K562 (cell line): ENCODE results near the gene DUSP5. TPM values are rescaled to one million over a fixed set of nuclear protein-coding genes. Genes with fewer than 3 reads are reported as not detected.

ENCODE experiments used
- ATAC-seq: fragments of 200-7000 bp; cut with Tn5 transposase; 3 replicates; pipeline ENCODE4 v1.9.1; 2020; ENCODE audit warnings: moderate library complexity
- BruUV-seq: library from RNA; stranded (reverse); fragments of 400-500 nt; replicated peaks from 2 replicates; lab custom pipeline; 2021; lab: Mats Ljungman, UMichigan
- CTCF ChIA-PET: fragments of 300-600 bp; formaldehyde crosslinking; extraction: SDS; loops from one replicate; lab custom pipeline; 2021; ENCODE audit warnings: low intra/inter-chr PET ratio; lab: Yijun Ruan, JAX
- POLR2A ChIA-PET: fragments of 300-600, 350-650 bp; sonication (Branson Sonifier 250); formaldehyde crosslinking; extraction: SDS; loops from one replicate; lab custom pipeline; 2021; ENCODE audit warnings: antibody characterized with exemption, inconsistent platforms; lab: Yijun Ruan, JAX
- DNase-seq, 4 experiments: peaks; one replicate each; pipeline versions ENCODE4 v3.0.0 to v3.0.0-alpha.2; 2011 to 2018; ENCODE audit warnings: low spot score in 3 of 4, mixed read lengths in 3 of 4; ENCODE audit errors: extremely low read depth in 1 of 4
- FAIRE-seq: peaks from 2 replicates; lab custom pipeline; 2011; peaks lifted over from hg19 to GRCh38; lab: Jason Lieb, UNC
- H2AFZ ChIP-seq: 2 replicates; pipeline ENCODE4 v1.6.0; 2011; ENCODE audit warnings: low read depth, low read length, control low read depth, inconsistent platforms
- H3K27ac ChIP-seq: fragments of 200-600 bp; 3 replicates; pipeline ENCODE4 v1.8.0; 2011; ENCODE audit warnings: low read depth, mild to moderate bottlenecking, control low read depth, inconsistent platforms, low read length, moderate library complexity, mixed read lengths; ENCODE audit errors: extremely low read depth
- H3K27me3 ChIP-seq, 2 experiments: fragments of 300-600 bp in 1 of 2; 2 replicates in 1 of 2; 3 replicates in 1 of 2; pipeline versions ENCODE4 v1.6.0 to v1.8.0; 2011; ENCODE audit warnings: inconsistent platforms in 2 of 2, low read length in 2 of 2, mild to moderate bottlenecking in 1 of 2, mixed read lengths in 1 of 2, moderate library complexity in 1 of 2; ENCODE audit not compliant: control insufficient read depth in 2 of 2, insufficient read depth in 2 of 2
- H3K36me3 ChIP-seq: fragments of 300-600 bp; 3 replicates; pipeline ENCODE4 v1.8.0; 2011; ENCODE audit warnings: mild to moderate bottlenecking, low read length, inconsistent platforms; ENCODE audit not compliant: control insufficient read depth, insufficient read depth
- H3K4me1 ChIP-seq, 2 experiments: fragments of 200-600 bp in 1 of 2; replicated peaks in 1 of 2; 2 replicates in 1 of 2; 3 replicates in 1 of 2; pipeline versions ENCODE4 v1.5.1 to v1.8.0; 2011; ENCODE audit warnings: inconsistent platforms in 2 of 2, low read length in 2 of 2, mild to moderate bottlenecking in 1 of 2, mixed read lengths in 1 of 2, moderate library complexity in 1 of 2; ENCODE audit not compliant: control insufficient read depth in 2 of 2, insufficient read depth in 2 of 2
- H3K4me2 ChIP-seq: 2 replicates; pipeline ENCODE4 v1.6.1; 2011; ENCODE audit warnings: low read length, control low read depth, inconsistent platforms, mixed read lengths; ENCODE audit not compliant: insufficient read depth
- H3K4me3 ChIP-seq: fragments of 200-600 bp; sonication (generic), shearing (Covaris generic); 2 replicates; pipeline ENCODE4 v1.5.1; 2016; ENCODE audit warnings: control low read depth, inconsistent platforms
- H3K79me2 ChIP-seq: fragments of 200-600 bp; 3 replicates; pipeline ENCODE4 v1.8.0; 2011; ENCODE audit warnings: low read length, inconsistent platforms; ENCODE audit not compliant: control insufficient read depth, insufficient read depth
- H3K9ac ChIP-seq, 2 experiments: 2 replicates each; pipeline versions ENCODE4 v1.6.0 to v1.6.1; 2011; ENCODE audit warnings: low read depth in 2 of 2, low read length in 2 of 2, control low read depth in 1 of 2, inconsistent platforms in 1 of 2, mild to moderate bottlenecking in 1 of 2, mixed read lengths in 1 of 2; ENCODE audit not compliant: insufficient read depth in 1 of 2
- H3K9me1 ChIP-seq: one replicate; pipeline ENCODE4 v1.6.0; 2011; ENCODE audit warnings: inconsistent platforms, mild to moderate bottlenecking, low read length, moderate library complexity; ENCODE audit not compliant: control insufficient read depth, insufficient read depth
- H3K9me3 ChIP-seq: replicated peaks from 2 replicates; pipeline ENCODE4 v1.5.1; 2011; ENCODE audit warnings: low read depth, low read length, inconsistent platforms; ENCODE audit not compliant: control insufficient read depth, insufficient read depth
- H4K20me1 ChIP-seq: replicated peaks from 2 replicates; pipeline ENCODE4 v1.6.1; 2011; ENCODE audit warnings: low read length, inconsistent platforms, mixed read lengths; ENCODE audit not compliant: control insufficient read depth, insufficient read depth
- ARID1B ChIP-seq: fragments of 450-650 bp; IDR thresholded peaks from 2 replicates; pipeline ENCODE4 v1.6.1; 2016; ENCODE audit warnings: antibody characterized with exemption, mild to moderate bottlenecking, inconsistent platforms
- ARID2 ChIP-seq: fragments of 450-650 bp; IDR thresholded peaks from 2 replicates; pipeline ENCODE4 v1.6.1; 2017; ENCODE audit warnings: antibody characterized with exemption, mild to moderate bottlenecking
- CHAMP1 ChIP-seq: fragments of 450-650 bp; IDR thresholded peaks from 2 replicates; pipeline ENCODE4 v1.6.1; 2016; ENCODE audit warnings: mild to moderate bottlenecking
- CSDE1 ChIP-seq, 2 experiments: fragments of 450-650 bp; IDR thresholded peaks; 2 replicates each; pipeline ENCODE4 v1.6.1; 2016; ENCODE audit warnings: mild to moderate bottlenecking in 1 of 2
- DLX4 ChIP-seq: fragments of 250-450 bp; sonication (Bioruptor Pico); IDR thresholded peaks from 2 replicates; pipeline ENCODE4 v1.6.1; 2021; ENCODE audit warnings: mild to moderate bottlenecking
- FOXP4 ChIP-seq: sonication (generic); formaldehyde crosslinking; IDR thresholded peaks from 2 replicates; pipeline ENCODE4 v1.8.0; 2022; ENCODE audit warnings: mild to moderate bottlenecking, missing genetic modification reagents, borderline replicate concordance
- JUNB ChIP-seq: fragments of 450-650 bp; formaldehyde crosslinking; conservative IDR thresholded peaks from 2 replicates; pipeline ENCODE4 v1.4.0; 2020; ENCODE audit warnings: mild to moderate bottlenecking
- KLF16 ChIP-seq: IDR thresholded peaks from 2 replicates; pipeline ENCODE4 v1.6.1; 2016; ENCODE audit warnings: antibody characterized with exemption
- MIER1 ChIP-seq: fragments of 450-650 bp; IDR thresholded peaks from 2 replicates; pipeline ENCODE4 v1.6.1; 2016; ENCODE audit warnings: antibody characterized with exemption, mild to moderate bottlenecking, low read depth
- TCF3 ChIP-seq: sonication (generic); formaldehyde crosslinking; IDR thresholded peaks from 2 replicates; pipeline ENCODE4 v1.4.0; 2020; ENCODE audit warnings: mild to moderate bottlenecking, missing genetic modification reagents
- ZBTB1 ChIP-seq: sonication (generic); formaldehyde crosslinking; IDR thresholded peaks from 2 replicates; pipeline ENCODE4 v1.8.1; 2023; ENCODE audit warnings: missing genetic modification reagents, low read depth, mild to moderate bottlenecking, borderline replicate concordance
- WGBS: fragments of 100-300 bp; shearing (Covaris generic); methylation state at CpG from one replicate; pipeline ENCODE4 v1.1.6; 2016; ENCODE audit warnings: low coverage, mixed read lengths; ENCODE audit not compliant: insufficient coverage; ENCODE audit errors: missing lambda C conversion rate; 5-methylcytosine and 5-hydroxymethylcytosine counted together
- in situ Hi-C: fragments of 300-500 bp; cut with MboI; formaldehyde crosslinking; loops from 4 replicates; pipeline ENCODE4 v1.15.0; 2018; ENCODE audit warnings: inconsistent platforms, mixed read lengths
- intact Hi-C: fragments of 100-400 bp; cut with micrococcal nuclease; formaldehyde crosslinking; loops from 2 replicates; pipeline ENCODE4 v1.14.2; 2022
- polyA plus RNA-seq, 8 experiments: library from polyadenylated mRNA; depleted of rRNA in 4 of 8; stranded (reverse) in 5 of 8; unstranded in 3 of 8; fragments of >200 nt; fragmentation: Nextera tagmentation in 2 of 8; fragmentation: Illumina TruSeq in 1 of 8; extraction: Ambion mirVana in 2 of 8; extraction: Trizol in 1 of 8; gene quantifications; 2 replicates each; pipeline versions ENCODE4 v1.2.1 to v1.2.3, GENCODE V29; 2011 to 2014; ENCODE audit warnings: inconsistent platforms in 1 of 8, missing spikeins in 1 of 8
- total RNA-seq, 7 experiments: library from RNA; depleted of rRNA in 6 of 7; stranded (reverse); fragments of >200 nt in 6 of 7; fragmentation: Illumina TruSeq in 2 of 7; extraction: Trizol in 2 of 7; gene quantifications; 2 replicates each; pipeline versions ENCODE4 v1.2.1 to v1.2.3, GENCODE V29; 2011 to 2021; ENCODE audit warnings: low replicate concordance in 1 of 7

DUSP5 gene
- total and polyA plus RNA-seq, 9 of the 15 experiments (the other 6 are each of a cell fraction or from before 2014, with no cell fraction given): 0.49 to 3.4 (median 2.0) TPM

DNA sequence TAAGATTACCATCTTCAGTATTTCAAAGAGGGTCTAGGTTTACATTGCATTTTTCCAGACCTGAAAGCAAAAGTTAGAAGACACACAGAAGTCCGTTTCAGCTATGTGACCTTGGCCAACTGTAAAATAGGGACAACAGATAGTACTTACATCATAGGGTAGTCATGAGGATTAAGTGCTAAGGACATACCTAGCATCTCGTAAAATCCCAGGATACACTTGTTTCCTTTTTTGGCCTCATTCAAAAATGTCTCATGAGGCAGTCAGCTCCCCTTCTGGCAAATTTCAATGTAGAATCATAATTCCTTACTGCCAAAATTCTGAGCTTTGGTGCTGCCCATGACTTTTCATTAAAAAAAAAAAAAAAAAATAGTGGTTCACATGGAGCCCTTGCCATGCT, 6.4 kb upstream of the DUSP5 start:
- FAIRE-seq (no peak), ATAC-seq (no peak), DNase-seq (no peak)
- POLR2A ChIA-PET: interaction anchor here (0.7 kb wide), 1 partner anchor 40 kb away, joined by 5 read pairs; no protein-coding TSS in a partner anchor
- Histone ChIP-seq H3K36me3 (no peaks in the 10 kb centered on the region), H3K4me2 (no peak overlapping the region), H3K27me3 (no peaks in the 10 kb centered on the region), H3K4me1 (peaks cover 10 to 26% of the 10 kb centered on the region in 2 experiments; a peak in 4 of 5 replicates), H4K20me1 (no peaks in the 10 kb centered on the region), H2AFZ (no peak overlapping the region), H3K9ac (no peak overlapping the region), H3K9me1 (no peaks in the 10 kb centered on the region), H3K9me3 (no peaks in the 10 kb centered on the region), H3K79me2 (no peaks in the 10 kb centered on the region), H3K4me3 (no peak overlapping the region), H3K27ac (no peak overlapping the region)
- CTCF ChIA-PET: no interaction called here
- intact Hi-C loops: no loop called here
- 23% methylated on average over 2 of the region's 2 CpGs for WGBS
- in situ Hi-C loops: no loop called here
- TF ChIP-seq CSDE1 (IDR thresholded peaks at IDR 0.05) (no peak), DLX4 (no peak), FOXP4 (no peak), MIER1 (no peak), KLF16 (no peak), CHAMP1 (no peak), TCF3 (no peak), ARID2 (no peak), ZBTB1 (CRISPR knock-in tag) (no peak), JUNB (CRISPR knock-in tag) (no peak), ARID1B (no peak)
- no TSS peak for BruUV-seq
